Nasal cavity respiratory epithelium epithelial cell of viscerocranial mucosa (primary cell): ENCODE measurements around the gene PITPNC1. TPM values are rescaled to one million over a fixed set of nuclear protein-coding genes. Genes with fewer than 3 reads are reported as not detected.

Experiments
- total RNA-seq: library from RNA; depleted of rRNA; stranded (reverse); fragments of >200 nt; gene quantifications from 2 replicates; pipeline ENCODE4 v1.2.3, GENCODE V29; 2014

PITPNC1 gene
- total RNA-seq: 18.9 and 25.6 TPM in 2 replicates

GRCh38 chr17:67376737-67377487 is at the start of gene PITPNC1:
Gene PITPNC1, plus strand, starts transcription at chr17:67377281.

DNA sequence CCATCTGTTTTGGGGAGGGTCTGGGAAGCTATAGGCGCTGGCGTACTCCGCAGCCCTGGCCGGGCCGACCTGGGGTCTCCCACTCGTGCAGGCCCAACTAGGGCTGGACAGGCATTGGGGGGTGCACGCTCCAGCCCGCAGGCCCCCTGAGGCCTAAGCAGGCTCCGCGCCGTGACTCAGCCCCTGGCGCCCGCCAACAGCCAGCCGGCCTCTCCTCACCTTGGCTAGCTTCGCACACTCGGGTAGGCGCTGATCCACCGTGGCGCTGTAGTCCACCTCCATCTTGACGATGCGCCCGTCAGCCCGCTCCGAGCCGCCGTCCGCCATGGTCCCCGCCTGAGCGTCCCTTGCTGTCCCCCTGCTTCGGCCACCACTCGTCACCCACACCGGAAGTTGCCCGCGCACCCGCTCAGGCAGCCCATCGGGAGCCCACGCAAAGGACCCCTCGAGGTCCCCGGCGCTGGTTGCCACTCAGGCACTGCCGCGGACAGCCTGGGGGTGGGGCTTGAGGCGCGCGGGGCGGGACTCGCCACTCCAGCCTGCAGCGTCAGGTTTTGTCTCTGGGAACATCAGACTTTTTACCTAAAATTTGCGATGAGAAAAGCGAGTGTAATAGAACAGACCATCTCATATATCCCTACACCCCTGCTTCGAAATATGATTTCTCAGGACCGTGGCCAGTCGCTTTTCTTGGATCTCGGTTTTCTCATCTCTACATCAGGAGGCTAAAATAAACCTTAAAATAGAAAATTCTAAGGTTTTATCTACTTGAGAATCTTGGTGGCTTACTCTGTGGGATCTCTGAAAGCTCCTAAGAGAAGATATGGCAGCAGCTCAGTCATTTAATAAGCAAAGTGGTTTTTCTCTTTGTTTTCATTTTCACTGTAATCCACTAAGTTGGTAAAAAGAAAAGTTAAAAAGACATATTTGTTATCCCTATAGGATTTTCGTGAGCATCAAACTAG is 10.6 kb upstream of the PITPNC1 start, which contains the start of gene PSMD12:
Gene PSMD12, minus strand, starts transcription at position 385 of the 965 bp plus-strand sequence. Its CDS starts 58 bp downstream, at position 327.

GRCh38 chr17:67717624-67718324 is 340.7 kb downstream of the PITPNC1 start, which contains the start of gene NOL11:
Gene NOL11, plus strand, starts transcription at chr17:67717936. Its CDS starts 12 bp downstream, at chr17:67717948.

Other genes with a start within 250 kb of the PITPNC1 start
- gene HELZ, start 132.1 kb upstream of the PITPNC1 start, total RNA-seq: 37.3 and 93.4 TPM in 2 replicates
- 22.9 and 51.0 TPM in 2 replicates for gene PSMD12, start 10.7 kb upstream of the PITPNC1 start, total RNA-seq